HG02943 (cell line): ENCODE data around the gene RNGTT.
"Not testable (repeated sequence)": the region's sequence is repeated elsewhere in the genome, so short reads cannot be mapped to it uniquely, and the experiment has no call there.

ENCODE experiments used
- ATAC-seq: cut with Tn5 transposase; IDR thresholded peaks from one replicate; pipeline ENCODE4 v1.9.1; 2021; ENCODE audit warnings: mild to moderate bottlenecking, low read depth, moderate library complexity; ENCODE audit not compliant: unreplicated experiment

RNGTT gene

GRCh38 chr6:88748141-88748540 lies 215.3 kb downstream of the RNGTT start:
- ATAC-seq = no peak

GRCh38 chr6:88741939-88742338 lies 221.5 kb downstream of the RNGTT start:
- no peak for ATAC-seq

GRCh38 chr6:88741071-88741470 lies 222.3 kb downstream of the RNGTT start:
- no peak for ATAC-seq

- ATAC-seq = no peak
Measured at GRCh38 chr6:88734544-88734943, 228.9 kb downstream of the RNGTT start.

- ATAC-seq = no peak
Measured at GRCh38 chr6:88730611-88731011, 232.8 kb downstream of the RNGTT start.

- ATAC-seq = no peak
Measured at GRCh38 chr6:88728756-88729155, 234.7 kb downstream of the RNGTT start.

- ATAC-seq = not testable (repeated sequence)
Measured at GRCh38 chr6:88726409-88726808, 237.0 kb downstream of the RNGTT start.

GRCh38 chr6:88725111-88725975 lies 238.1 kb downstream of the RNGTT start:
- ATAC-seq = no peak

GRCh38 chr6:88722686-88723085 lies 240.7 kb downstream of the RNGTT start:
- ATAC-seq = no peak

GRCh38 chr6:88716399-88716798 lies 247.0 kb downstream of the RNGTT start:
- ATAC-seq = not testable (repeated sequence)

- no peak for ATAC-seq
Measured at GRCh38 chr6:88712243-88712936, 251.0 kb downstream of the RNGTT start.

GRCh38 chr6:88709819-88710246 lies 253.6 kb downstream of the RNGTT start:
- ATAC-seq = no peak

GRCh38 chr6:88708197-88708744 lies 255.1 kb downstream of the RNGTT start:
- no peak for ATAC-seq

- no peak for ATAC-seq
Measured at GRCh38 chr6:88705601-88706000, 257.8 kb downstream of the RNGTT start.

GRCh38 chr6:88704980-88705379 lies 258.4 kb downstream of the RNGTT start:
- ATAC-seq = no peak

- no peak for ATAC-seq
Measured at GRCh38 chr6:88702956-88703556, 260.4 kb downstream of the RNGTT start.

GRCh38 chr6:88698661-88699060 lies 264.8 kb downstream of the RNGTT start:
- no peak for ATAC-seq

GRCh38 chr6:88695937-88696336 lies 267.5 kb downstream of the RNGTT start:
- ATAC-seq = no peak

- ATAC-seq = no peak
Measured at GRCh38 chr6:88683734-88684133, 279.7 kb downstream of the RNGTT start.

GRCh38 chr6:88680654-88681053 lies 282.8 kb downstream of the RNGTT start:
- no peak for ATAC-seq

- no peak for ATAC-seq
Measured at GRCh38 chr6:88679841-88680240, 283.6 kb downstream of the RNGTT start.
